SK-MEL-5 (cell line): ENCODE measurements around the gene SCG5. TPM values are rescaled to one million over a fixed set of nuclear protein-coding genes. Genes with fewer than 3 reads are reported as not detected.

Source experiments
- DNase-seq: peaks from one replicate; pipeline ENCODE4 v3.0.0-alpha.2; 2016; ENCODE audit warnings: low read depth, low spot score
- in situ Hi-C: cut with HindIII; loops from 2 replicates; pipeline ENCODE4 v1.10.0; 2016; ENCODE audit warnings: low sequenced_read_pairs, high pct_unique_total_duplicates, low pct_unique_long_range_greater_than_20kb
- total RNA-seq: library from RNA; depleted of rRNA; stranded (reverse); fragments of >200 nt; shearing (Covaris generic); gene quantifications from 2 replicates; pipeline ENCODE4 v1.2.3, GENCODE V29; 2014

Gene SCG5
- total RNA-seq, 1 experiment from 2014 or later = not detected

DNA sequence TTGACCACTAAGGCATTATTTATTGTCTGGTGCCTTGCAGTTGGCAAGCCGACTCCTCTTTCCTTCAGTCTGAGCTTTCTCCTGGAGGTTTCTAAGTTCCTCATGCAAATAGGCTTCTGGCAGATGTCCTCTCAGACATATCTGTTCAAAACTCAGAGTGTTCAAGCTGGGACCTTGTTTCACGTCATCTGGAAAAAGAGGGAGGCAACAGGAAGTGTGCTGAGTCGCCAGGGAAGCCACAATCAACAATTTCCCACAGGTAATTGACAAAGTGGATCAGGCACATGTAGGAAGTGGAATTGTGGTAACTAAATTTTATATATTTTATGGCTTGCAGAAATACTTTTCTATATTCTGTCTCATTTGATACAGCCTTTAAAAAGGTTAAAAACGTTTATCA lies 14.6 kb downstream of the SCG5 start:
- in situ Hi-C loops = no loop called here
- no peak for DNase-seq

DNA sequence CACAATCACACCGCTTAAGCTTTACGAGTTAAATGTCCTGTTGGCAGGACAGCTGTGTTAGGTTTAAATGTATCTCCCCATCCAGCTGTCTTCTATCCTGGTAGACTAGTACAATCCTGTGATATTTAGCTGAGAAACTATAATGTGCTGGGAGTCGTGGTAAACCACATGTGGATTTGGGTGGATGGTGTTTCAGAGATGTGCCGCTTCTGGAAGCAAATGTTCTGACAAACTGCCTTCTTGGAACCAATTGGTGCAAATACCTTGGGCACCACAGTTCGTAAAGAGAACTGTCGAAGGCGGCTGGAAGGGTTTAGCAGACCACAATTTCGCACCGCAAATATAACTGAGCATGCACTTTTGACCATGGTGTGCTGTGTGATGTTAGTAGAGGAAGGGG lies 15.0 kb downstream of the SCG5 start:
- in situ Hi-C loops = no loop called here
- DNase-seq = no peak

DNA sequence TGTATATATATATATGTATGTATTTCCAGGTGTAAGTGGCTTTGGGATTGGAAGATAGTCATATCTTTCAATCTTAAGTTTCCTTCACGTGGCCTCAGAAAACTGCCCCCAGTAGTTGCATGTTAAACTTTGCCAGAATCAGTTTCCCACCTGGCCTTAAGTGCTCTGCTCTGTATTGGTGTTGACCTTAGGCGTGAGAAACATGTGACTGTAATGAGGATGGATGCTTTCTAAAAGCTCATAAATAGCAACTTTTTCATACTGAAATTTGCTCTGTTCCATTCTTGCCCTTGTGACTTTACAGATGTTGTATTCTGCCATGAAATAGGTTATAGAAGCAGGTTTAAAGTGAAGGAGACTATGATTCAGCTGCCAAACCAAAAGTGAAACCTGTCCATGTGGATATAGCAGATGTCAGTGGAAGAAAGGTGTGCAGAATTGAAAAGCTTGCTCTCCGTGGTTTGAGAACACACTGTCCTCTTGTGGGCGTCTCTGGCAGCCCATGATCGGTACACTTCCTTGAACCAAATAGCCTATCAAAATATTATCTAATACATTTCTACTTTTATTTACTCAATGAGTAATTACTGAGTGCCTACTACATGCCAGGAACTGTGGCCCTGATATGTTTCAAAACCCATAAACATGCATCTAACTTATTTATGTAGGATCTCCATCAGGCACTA lies 15.8 kb downstream of the SCG5 start:
- in situ Hi-C loops = no loop called here
- no peak for DNase-seq

DNA sequence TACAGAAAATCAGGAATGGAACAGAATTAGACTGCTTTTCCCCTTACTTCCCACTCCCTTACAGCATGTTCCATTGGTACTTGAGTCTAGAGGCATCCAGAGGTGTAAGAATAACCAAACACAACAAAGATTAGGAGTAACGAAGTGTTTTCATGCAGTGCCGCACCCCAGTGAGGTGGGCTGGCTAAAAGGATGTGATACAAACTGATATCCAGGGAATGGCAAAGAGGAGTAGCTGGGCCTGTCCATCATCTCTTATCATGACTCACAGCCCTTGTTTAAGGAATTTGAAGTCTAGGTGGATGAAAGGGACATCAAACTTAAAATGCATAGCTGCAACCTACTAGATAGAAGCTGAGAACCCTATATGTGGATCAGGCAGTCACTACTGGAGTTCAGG lies 16.4 kb downstream of the SCG5 start:
- in situ Hi-C loops = no loop called here

DNA sequence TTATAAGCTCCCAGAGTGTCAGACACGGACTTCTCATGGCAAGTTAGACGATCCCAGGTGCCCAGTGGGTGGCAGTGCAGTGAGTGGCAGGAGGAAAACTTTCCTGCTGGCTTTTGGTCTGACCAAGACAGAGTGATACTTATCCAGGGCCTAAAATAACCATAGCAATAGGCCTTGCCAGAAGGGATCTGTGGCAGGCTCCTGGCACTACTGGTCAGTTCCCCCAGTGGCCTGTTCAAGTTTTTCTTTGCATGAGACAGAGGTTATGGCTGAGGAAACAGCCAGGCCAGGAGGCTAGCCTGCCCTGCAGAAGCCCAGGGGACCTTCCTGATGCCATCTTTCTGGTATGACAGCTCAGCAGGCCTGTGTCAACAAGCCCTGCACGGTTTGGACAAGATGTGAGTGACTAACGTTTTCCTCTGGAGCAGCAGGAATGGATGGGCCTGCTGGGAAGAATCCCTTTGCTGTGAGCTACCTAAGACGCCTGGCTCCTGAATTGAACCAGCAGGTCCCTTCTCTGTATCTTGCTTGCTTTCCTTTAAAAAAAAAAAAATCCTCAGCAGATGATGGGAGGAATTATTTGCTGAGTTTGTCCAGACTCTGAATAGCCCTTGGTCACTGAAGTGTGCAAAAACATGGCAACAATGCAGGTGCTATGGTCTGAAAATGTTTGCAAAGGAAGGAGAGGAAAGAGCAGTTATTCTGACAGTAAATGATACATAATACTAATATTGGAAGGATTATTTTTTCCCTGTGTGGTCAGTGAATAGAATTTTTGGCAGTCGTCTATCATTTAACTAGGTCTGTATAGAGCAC lies 18.0 kb downstream of the SCG5 start:
- no peak for DNase-seq
- in situ Hi-C loops = no loop called here

More for the DNA sequence above, 16.4 kb downstream of the SCG5 start:
- no peak for DNase-seq

DNA sequence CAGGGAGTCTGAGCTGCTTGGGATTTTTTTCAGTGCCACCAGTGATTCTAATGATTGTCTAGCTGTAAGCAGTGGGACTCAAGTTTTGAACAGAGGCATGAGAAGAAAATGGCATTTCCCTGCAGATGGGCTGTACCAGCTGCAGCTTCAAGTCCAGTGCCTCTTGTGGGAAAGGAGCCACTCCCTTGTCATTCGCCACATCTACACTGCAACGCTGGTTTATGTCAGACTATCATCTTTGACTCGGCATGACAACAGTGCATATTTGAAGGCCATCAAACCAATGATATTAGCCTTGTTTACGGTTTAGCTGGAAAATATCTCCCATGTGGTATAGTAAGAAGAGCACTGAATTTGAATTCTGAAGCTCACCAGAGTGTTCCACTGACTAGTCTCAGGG lies 22.2 kb downstream of the SCG5 start:
- in situ Hi-C loops = no loop called here
- no peak for DNase-seq

DNA sequence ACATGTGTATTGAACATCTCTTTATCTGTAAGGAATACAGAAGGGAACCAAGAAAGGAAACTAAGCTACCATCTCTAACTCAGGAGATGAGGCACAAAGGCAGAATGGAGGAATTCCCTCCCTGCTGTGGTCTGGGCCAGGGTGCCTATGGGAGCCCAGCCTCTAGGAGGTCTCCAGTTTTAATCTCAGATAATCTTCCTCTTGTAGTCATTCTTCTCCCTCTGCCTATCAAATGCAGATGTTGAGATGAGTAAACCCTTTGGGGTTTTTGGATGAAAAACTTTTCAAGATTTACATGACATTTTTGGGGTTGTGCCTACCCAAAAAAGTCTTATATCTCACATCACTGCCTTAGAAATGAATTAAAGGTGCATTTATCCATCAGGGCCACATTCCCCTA lies 23.3 kb downstream of the SCG5 start:
- DNase-seq = no peak
- in situ Hi-C loops = no loop called here

DNA sequence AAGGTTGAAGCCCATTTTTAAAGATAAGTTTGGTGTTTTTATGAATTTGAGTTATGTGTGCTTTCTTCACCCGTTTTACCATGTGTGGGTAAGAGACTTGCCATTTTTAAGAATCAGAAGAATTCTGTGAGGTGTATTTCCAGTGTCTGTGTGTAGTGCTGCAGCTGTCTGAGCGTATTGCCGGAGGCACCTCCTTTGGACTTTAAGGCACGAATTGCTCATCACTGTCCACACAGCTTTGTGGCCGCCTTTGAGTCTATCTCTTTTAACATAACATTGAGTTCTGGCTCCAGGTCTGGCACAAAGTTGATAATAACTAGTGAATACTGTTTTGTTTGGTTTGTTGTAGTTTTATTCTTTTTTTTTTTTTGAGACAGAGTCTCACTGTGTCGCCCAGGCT lies 25.8 kb downstream of the SCG5 start:
- in situ Hi-C loops = no loop called here
- no peak for DNase-seq

DNA sequence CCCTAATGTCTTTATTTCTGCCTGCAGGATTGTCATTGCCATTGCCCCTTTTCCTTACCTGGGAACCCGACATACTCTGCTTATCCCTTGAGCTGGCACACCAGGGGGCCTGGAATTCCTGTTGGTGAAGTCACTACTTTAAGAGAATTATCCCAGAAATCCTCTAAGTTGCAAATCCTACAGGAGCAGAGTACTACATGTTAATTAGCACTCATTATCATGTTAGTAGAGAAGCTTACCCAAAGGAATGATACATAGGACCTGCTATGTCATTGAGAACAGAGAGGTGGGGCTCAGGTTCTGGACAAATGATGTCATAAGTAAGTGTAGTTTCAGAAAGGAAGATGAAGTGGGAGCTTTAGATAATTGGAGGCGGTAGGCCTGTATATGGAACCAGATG lies 27.4 kb downstream of the SCG5 start:
- in situ Hi-C loops = no loop called here
- DNase-seq = no peak

DNA sequence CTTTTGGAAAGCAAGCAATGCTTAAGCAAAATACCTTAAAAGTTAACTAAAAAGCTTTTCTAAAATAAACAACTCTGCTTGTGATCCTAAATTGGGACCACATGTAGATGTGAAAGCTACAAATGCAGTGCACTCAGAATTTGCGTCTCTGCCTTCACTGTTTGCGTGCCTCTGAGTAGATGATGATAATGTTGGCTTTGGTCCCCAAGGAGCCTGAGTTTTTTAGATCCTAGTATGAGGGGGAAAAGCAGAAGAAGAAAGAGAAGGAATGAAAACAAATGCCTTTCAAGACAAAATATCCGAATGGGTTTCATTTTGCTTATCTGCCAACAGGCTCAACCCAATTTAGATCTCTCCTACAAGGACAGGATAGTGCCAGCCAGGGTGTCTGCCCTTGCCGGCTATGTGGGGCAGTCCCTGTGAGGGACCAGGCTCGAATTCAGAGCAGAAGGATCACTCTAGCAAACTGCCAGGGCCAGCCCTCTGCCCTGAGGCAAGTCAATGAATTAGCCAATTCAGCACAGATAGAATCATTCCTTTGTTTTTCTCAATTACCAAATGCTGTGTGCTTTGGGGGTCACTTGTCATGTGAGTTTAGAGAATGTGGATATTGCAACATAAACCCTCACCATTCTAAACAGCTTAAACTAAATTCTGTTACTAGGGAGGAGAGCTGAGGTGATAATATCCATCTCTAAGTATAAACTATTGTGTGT lies 28.5 kb downstream of the SCG5 start:
- DNase-seq = peak; percentile 98
- in situ Hi-C loops = no loop called here

DNA sequence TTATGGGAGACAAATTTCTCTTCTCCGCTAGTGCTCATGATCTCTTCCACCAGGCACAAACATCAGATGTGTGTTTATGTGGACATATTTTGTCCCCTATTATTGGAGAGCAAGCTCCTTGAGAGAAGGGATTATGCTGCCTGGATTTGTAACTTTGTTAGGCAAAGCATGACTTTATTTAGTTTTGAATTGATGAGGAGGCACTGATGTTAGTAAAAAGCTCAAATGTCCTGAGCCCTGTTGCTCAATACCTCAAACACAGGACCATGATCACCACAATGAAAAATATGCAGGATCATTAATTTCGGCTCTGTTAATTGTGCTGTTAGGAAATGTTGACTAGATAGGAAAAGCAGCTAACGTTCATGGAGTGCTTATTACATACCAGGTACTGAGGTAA lies 29.1 kb downstream of the SCG5 start:
- in situ Hi-C loops = no loop called here
- DNase-seq = no peak

DNA sequence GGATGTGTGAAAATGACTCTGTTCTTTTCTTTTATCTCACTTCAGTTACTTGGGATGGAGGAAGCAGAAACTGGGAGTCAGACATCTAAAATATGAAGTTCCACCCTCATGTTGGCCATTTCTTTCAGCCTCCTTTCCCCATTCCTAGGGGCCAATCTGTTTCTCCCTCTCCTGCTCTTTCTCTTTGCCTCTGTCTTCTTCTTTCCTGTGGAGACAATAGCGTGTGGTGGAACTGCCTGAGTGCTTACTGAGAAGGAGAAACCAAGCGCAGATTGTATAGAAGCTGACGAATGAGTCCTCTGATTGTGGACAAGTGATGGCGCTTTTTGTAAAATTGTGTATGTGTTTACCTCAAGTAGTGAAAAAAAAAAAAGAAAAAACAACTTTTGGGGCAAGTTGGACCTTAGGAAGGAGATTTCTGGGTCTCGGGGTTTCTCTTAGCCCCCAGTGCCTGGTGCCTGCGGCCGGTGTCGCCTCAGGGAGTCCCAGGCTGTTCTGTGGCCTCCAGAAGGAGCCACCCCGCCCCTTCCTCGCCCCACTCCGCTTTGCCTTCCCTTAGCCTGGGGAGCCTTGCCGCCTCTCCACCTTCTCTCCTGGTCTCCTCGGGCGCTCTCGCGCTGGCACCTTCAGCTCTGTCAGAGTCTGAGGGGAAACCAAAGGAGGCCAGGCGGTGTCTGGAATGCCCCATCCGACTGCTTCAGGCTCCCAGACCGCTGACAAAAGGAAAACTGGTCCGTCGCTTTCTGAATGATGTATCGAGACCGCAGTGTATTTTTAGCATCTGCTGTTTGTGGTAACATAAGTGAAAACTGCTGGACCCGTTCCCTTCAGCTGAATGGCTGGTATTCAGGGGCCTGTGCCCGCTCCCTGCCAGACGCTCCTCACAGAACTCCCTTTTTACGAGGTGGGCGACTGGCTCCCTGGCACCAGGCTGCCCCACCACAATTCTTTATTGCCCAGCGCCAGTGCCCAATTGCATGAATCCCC lies 30.1 kb downstream of the SCG5 start:
- in situ Hi-C loops = no loop called here
- peak; percentile 50 for DNase-seq

DNA sequence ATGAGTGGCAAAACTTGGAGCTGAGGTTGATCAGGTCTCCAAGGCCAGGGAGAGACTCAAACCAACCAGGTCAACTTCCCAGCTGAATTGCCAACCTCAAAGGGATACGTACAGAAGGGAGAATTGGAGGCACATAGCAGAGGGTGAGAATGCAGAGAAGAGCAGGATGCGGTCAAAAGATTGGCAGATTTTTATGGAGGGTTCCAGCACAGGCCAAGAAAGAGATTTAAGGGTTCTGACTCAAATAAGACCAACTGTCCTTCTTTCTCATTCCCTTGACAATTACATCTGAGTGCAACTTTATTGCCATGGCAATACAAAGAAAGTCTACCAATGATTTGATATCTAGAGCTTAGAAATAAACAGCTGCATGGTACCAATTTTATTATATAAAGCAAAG lies 33.2 kb downstream of the SCG5 start:
- in situ Hi-C loops = loop anchor here (25.0 kb wide), 1 partner anchor 138 kb away; no protein-coding TSS in a partner anchor
- no peak for DNase-seq

DNA sequence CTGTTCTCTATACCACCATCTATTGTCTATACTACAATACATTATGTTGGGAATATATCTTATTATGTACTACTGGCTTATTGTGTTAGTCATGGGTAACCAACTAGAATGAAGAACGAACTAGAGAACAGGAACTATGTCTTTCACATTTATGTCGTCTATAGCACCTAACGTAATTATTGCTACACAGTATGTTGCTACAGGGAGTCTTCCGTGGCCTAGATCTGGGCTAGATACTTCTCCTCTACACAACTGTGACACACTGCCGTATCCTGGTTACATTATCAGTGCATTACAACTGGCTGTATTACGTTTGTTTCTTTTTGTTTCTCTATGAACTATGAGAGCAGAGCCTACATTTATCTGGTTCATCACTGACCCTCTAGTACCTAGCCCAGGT lies 34.0 kb downstream of the SCG5 start:
- no peak for DNase-seq
- in situ Hi-C loops = loop anchor here (25.0 kb wide), 1 partner anchor 137 kb away; no protein-coding TSS in a partner anchor

DNA sequence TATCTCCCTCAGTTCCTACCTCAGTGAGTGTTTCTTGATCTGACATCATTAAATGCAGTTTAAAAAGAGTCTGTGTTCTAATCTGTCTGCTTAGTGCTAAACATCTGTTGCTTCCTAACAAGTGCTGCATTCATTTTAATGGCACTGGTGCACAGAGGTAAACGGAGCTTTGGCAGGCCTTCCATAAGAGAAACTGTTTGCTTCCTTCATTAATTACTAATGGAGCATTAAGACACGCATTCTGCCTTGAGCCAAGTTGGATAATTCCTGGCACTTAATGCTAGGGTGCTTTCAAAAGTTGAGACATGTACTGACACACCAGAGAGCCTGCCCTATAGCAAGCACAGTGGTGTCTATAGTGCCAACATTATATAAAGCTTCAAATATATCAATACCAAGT lies 34.7 kb downstream of the SCG5 start:
- in situ Hi-C loops = loop anchor here (25.0 kb wide), 1 partner anchor 136 kb away; no protein-coding TSS in a partner anchor
- no peak for DNase-seq

DNA sequence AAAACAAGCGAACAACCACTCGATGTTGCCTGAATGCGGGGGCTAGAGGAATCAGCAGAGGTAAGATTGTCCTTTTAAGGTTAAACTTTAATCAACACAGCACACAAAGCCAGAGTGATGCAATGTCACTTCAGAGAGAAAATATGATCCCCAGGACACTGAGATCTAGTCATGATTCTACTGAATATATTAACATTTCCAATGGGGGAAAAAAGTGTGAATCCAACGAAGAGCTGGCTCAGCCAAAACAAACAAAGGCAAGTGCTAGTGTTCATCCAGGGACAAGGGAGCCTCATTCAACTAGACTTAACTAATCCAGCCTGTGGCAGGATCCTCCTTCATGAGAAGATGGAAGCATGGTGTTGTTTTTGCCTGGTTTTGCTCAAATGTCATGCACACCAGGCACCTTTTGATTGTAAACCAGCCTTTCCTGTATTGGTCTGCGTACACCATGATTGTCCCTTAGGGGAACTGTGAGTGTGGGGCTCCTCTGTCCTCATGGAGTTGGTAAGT lies 35.8 kb downstream of the SCG5 start:
- in situ Hi-C loops = loop anchor here (25.0 kb wide), 1 partner anchor 135 kb away; no protein-coding TSS in a partner anchor
- DNase-seq = peak; percentile 31

DNA sequence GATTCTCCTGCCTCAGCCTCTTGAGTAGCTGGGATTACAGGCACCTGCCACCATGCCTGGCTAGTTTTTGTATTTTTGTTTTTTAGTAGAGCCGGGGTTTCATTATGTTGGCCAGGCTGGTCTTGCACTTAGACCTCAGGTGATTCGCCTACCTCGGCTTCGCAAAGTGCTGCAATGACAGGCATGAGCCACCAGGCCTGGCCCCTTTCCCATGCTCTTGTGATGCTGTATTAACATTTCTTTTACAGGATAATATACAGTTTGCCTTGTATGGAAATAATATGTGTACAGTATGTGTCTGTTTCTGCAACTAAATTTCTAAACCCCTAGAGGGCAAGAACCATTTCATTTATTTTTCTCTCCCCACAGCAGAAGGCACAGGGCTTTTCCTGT lies 37.8 kb downstream of the SCG5 start:
- no peak for DNase-seq
- in situ Hi-C loops = loop anchor here (25.0 kb wide), 1 partner anchor 133 kb away; no protein-coding TSS in a partner anchor
